ENCODE measurements around the gene MPV17L2.

GRCh38 chr19:18218600-18218999 is 25.6 kb downstream of the MPV17L2 start:
- TF ChIP-seq, protein P1, sequence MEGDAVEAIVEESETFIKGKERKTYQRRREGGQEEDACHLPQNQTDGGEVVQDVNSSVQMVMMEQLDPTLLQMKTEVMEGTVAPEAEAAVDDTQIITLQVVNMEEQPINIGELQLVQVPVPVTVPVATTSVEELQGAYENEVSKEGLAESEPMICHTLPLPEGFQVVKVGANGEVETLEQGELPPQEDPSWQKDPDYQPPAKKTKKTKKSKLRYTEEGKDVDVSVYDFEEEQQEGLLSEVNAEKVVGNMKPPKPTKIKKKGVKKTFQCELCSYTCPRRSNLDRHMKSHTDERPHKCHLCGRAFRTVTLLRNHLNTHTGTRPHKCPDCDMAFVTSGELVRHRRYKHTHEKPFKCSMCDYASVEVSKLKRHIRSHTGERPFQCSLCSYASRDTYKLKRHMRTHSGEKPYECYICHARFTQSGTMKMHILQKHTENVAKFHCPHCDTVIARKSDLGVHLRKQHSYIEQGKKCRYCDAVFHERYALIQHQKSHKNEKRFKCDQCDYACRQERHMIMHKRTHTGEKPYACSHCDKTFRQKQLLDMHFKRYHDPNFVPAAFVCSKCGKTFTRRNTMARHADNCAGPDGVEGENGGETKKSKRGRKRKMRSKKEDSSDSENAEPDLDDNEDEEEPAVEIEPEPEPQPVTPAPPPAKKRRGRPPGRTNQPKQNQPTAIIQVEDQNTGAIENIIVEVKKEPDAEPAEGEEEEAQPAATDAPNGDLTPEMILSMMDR (IDR thresholded peaks at IDR 0.05) = no peak
- TF ChIP-seq REST (IDR thresholded peaks at IDR 0.05; ENCODE audit: insufficient read depth in 1 of 2, low read depth in 2 of 2, low read length in 1 of 2) (no peak), POLR2AphosphoS5 (IDR thresholded peaks at IDR 0.05; ENCODE audit: low read depth, low read length) (no peak)
